ENCODE measurements around the gene LRRFIP2. TPM values are rescaled to one million over a fixed set of nuclear protein-coding genes. Genes with fewer than 3 reads are reported as not detected.

The LRRFIP2 gene
- total RNA-seq, 1 experiment from 2014 or later = 16.8 TPM

DNA sequence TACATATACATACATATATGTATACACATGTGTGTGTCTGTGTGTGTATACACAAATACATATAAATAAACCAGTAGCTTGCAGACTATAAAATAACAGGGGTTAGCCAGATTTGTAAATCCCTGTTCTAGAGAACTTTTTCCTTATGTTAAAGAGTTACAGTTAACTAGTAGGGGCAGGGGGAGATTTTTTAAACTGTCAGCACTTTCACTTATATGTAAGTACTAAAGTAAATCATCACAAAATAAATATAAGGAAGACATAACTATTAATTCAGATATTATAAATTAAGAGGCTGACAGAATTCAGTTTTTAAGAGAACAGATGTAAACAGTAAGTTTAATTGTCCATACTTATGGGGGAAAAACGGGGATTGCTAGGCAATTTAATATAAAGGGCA, 74.0 kb downstream of the LRRFIP2 start:
- Histone ChIP-seq H3K27me3 (ENCODE audit: control insufficient read depth, insufficient read depth, low read length) (no peaks in the 10 kb centered on the region), H3K36me3 (replicated peaks; ENCODE audit: control insufficient read depth, insufficient read depth, low read length) (no peaks in the 10 kb centered on the region)

DNA sequence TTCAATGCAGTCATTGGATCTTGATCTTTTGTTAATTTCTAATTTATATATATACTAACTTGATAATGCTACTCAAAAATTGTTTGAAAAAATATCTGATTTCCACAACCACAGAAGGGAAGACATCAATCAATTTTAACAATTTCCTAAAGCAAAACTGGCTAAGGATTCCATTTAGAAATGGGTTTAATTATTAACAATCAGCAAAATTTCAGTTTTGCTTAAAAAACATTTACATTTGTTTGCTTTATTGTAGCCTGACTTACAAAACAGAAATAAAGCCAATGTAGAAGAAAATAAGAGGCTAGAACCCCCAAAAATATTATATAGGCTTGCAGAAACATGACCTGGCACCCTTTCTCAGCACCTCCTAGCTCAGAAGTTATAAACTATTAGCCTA, 74.9 kb downstream of the LRRFIP2 start:
- H3K4me3 ChIP-seq (ENCODE audit: insufficient read depth, low read depth, low read length) = no peak overlapping the region
- no peak for DNase-seq
- H3K27me3 ChIP-seq (ENCODE audit: control insufficient read depth, insufficient read depth, low read length) = no peaks in the 10 kb centered on the region
- H3K36me3 ChIP-seq (replicated peaks; ENCODE audit: control insufficient read depth, insufficient read depth, low read length) = no peaks in the 10 kb centered on the region

More for the DNA sequence above, 74.0 kb downstream of the LRRFIP2 start:
- DNase-seq = no peak
- no peak overlapping the region for H3K4me3 ChIP-seq (ENCODE audit: insufficient read depth, low read depth, low read length)

DNA sequence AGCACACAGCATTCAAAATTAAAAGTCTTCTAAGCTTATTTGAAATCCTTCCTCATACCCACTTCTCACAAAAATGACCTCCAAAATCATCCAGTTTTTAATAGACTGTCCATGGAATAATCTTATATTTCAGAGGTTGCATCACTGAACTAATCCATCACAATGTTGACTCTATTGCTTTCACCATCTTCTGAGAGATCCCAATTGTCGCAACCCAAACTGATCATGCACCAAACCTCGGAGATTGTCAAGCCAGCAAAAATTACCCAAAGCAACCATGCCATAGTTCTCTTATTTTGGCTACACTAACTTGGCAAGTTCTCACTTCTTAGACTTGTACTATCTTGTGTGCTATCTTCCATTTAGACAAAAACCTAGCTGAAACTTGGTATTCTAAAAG, 75.5 kb downstream of the LRRFIP2 start:
- Histone ChIP-seq H3K36me3 (replicated peaks; ENCODE audit: control insufficient read depth, insufficient read depth, low read length) (no peaks in the 10 kb centered on the region), H3K27me3 (ENCODE audit: control insufficient read depth, insufficient read depth, low read length) (no peaks in the 10 kb centered on the region), H3K4me3 (ENCODE audit: insufficient read depth, low read depth, low read length) (no peak overlapping the region)
- DNase-seq = no peak

DNA sequence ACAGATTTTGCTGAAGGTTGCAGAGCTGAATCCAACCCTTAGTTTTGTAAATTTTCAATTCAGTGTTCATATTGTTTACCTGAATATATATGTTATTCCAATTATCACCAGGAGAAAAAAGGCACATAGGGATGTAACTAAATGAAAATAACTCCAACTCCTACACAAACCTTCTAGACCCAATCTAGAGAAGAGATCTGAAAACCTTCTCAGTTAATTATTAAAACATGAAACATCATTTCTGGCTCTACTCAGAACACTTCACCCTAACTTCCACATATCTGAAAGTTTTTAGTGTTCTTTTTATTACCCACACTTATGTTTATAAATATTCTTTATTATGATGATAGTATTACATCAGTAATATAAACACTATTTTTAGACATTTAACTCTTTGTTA, 76.6 kb downstream of the LRRFIP2 start:
- H3K4me3 ChIP-seq (ENCODE audit: insufficient read depth, low read depth, low read length) = no peak overlapping the region
- H3K27me3 ChIP-seq (ENCODE audit: control insufficient read depth, insufficient read depth, low read length) = no peaks in the 10 kb centered on the region
- H3K36me3 ChIP-seq (replicated peaks; ENCODE audit: control insufficient read depth, insufficient read depth, low read length) = no peaks in the 10 kb centered on the region
- no peak for DNase-seq

DNA sequence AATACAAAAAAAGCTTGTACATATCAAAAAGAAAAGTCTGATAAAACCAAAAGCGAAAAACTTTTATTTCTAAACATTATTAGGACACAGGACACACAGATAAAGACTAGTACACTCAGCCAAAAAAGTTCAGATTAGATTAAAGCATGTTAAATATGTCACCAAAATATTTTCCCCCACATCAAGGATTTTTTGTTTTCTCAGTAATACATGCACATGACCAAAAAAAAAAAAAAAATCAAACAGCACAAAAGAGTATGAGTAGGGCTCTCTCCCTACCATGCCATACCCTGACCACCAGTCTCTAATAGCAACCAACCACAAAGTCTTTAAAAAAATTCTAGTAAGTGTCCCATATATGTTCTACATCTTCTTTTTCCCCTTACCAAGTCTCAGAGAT, 77.4 kb downstream of the LRRFIP2 start:
- H3K36me3 ChIP-seq (replicated peaks; ENCODE audit: control insufficient read depth, insufficient read depth, low read length) = no peaks in the 10 kb centered on the region
- no peak for DNase-seq
- H3K27me3 ChIP-seq (ENCODE audit: control insufficient read depth, insufficient read depth, low read length) = no peaks in the 10 kb centered on the region
- H3K4me3 ChIP-seq (ENCODE audit: insufficient read depth, low read depth, low read length) = no peak overlapping the region

DNA sequence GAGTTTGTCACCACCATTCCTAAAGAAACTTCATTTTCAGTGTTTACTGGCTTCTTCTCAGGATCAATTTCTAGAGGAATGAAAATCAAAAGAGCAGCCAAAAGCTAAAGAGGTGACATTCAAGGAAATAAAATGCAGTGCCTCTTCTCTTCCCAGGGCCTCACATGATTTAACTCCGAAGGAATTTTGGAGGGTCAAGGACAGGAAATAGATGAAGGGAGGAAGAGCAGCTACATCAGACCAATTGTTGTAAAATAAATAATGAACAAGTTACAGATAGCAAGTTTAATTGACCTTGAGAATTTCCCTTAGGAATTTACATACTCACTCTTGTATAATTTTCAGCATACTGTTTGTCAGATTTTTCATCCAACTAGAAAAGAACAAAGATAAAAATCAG, 78.1 kb downstream of the LRRFIP2 start:
- no peak for DNase-seq
- no peak overlapping the region for H3K4me3 ChIP-seq (ENCODE audit: insufficient read depth, low read depth, low read length)
- no peaks in the 10 kb centered on the region for H3K36me3 ChIP-seq (replicated peaks; ENCODE audit: control insufficient read depth, insufficient read depth, low read length)
- H3K27me3 ChIP-seq (ENCODE audit: control insufficient read depth, insufficient read depth, low read length) = no peaks in the 10 kb centered on the region

GRCh38 chr3:37094636-37095035, 79.7 kb downstream of the LRRFIP2 start:
- no peak for DNase-seq
- H3K27me3 ChIP-seq (ENCODE audit: control insufficient read depth, insufficient read depth, low read length) = no peaks in the 10 kb centered on the region

DNA sequence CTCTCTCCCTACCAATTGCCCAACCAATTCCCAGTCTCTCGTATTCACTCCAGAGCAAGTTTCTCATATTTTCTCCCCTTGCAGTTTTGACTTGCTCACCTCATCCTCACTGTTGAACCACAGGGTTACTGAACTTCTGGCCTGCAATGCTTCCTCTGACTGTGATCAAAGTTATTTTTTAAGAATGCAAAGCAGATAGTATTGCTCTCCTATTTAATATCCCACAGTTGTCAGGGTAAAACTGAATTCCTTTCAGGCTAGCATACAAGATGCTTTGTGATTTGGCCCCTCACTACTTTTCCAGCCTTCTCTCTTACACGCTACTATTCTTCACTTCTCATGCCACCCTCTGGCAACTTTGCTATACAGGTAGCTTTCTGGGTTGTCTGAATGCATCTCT, 80.9 kb downstream of the LRRFIP2 start:
- no peaks in the 10 kb centered on the region for H3K27me3 ChIP-seq (ENCODE audit: control insufficient read depth, insufficient read depth, low read length)
- H3K36me3 ChIP-seq (replicated peaks; ENCODE audit: control insufficient read depth, insufficient read depth, low read length) = no peaks in the 10 kb centered on the region
- no peak for DNase-seq
- no peak overlapping the region for H3K4me3 ChIP-seq (ENCODE audit: insufficient read depth, low read depth, low read length)

More at GRCh38 chr3:37094636-37095035, 79.7 kb downstream of the LRRFIP2 start:
- Histone ChIP-seq H3K4me3 (ENCODE audit: insufficient read depth, low read depth, low read length) (no peak overlapping the region), H3K36me3 (replicated peaks; ENCODE audit: control insufficient read depth, insufficient read depth, low read length) (no peaks in the 10 kb centered on the region)

DNA sequence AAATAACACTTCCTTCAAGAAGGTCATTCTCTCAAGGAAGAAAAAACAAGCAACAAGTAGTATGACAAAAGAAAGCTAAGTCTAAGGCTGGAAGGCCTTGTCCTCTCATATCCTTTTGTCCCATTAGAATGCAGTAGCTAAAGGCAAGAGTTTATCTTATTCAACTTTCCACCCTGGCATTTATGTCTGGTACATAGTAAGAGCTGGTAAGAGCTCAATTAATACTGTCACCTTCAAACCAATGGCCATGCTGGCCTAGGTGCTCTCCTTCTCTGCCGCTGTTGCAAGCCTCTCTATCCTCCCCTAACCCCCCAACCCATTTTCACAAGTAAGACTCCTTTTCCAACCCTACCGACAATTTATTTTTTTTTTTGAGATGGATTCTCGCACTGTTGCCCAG, 81.9 kb downstream of the LRRFIP2 start:
- Histone ChIP-seq H3K4me3 (ENCODE audit: insufficient read depth, low read depth, low read length) (no peak overlapping the region), H3K36me3 (replicated peaks; ENCODE audit: control insufficient read depth, insufficient read depth, low read length) (no peaks in the 10 kb centered on the region), H3K27me3 (ENCODE audit: control insufficient read depth, insufficient read depth, low read length) (no peaks in the 10 kb centered on the region)
- no peak for DNase-seq

- Histone ChIP-seq H3K36me3 (replicated peaks; ENCODE audit: control insufficient read depth, insufficient read depth, low read length) (no peaks in the 10 kb centered on the region), H3K4me3 (ENCODE audit: insufficient read depth, low read depth, low read length) (no peak overlapping the region), H3K27me3 (ENCODE audit: control insufficient read depth, insufficient read depth, low read length) (no peaks in the 10 kb centered on the region)
- no peak for DNase-seq
Observed at GRCh38 chr3:37087870-37088269, 86.5 kb downstream of the LRRFIP2 start.

DNA sequence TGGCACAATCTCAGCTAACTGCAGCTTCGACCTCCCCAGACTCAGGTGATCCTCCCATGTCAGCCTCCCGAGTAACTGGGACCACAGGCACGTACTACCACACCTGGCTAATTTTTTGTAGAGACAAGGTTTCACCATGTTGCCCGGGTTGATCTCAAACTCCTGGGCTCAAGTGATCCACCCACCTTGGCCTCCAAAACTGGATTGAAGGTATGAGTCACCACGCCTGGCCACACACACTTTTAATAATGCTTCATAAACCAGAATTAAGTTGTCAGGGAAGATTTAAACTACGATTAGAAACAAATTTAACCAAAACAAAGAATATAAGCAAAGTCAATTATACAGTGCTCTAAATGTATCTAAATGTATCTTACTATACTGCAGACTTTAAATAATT, 87.5 kb downstream of the LRRFIP2 start:
- DNase-seq = no peak
- no peaks in the 10 kb centered on the region for H3K27me3 ChIP-seq (ENCODE audit: control insufficient read depth, insufficient read depth, low read length)
- no peaks in the 10 kb centered on the region for H3K36me3 ChIP-seq (replicated peaks; ENCODE audit: control insufficient read depth, insufficient read depth, low read length)
- H3K4me3 ChIP-seq (ENCODE audit: insufficient read depth, low read depth, low read length) = no peak overlapping the region

GRCh38 chr3:37082317-37082716, 92.1 kb downstream of the LRRFIP2 start:
- no peak for DNase-seq
- Histone ChIP-seq H3K27me3 (ENCODE audit: control insufficient read depth, insufficient read depth, low read length) (no peaks in the 10 kb centered on the region), H3K4me3 (ENCODE audit: insufficient read depth, low read depth, low read length) (no peak overlapping the region), H3K36me3 (replicated peaks; ENCODE audit: control insufficient read depth, insufficient read depth, low read length) (no peaks in the 10 kb centered on the region; the same call in 1 of the 2 replicates)

GRCh38 chr3:37075955-37076354, 98.4 kb downstream of the LRRFIP2 start:
- Histone ChIP-seq H3K4me3 (ENCODE audit: insufficient read depth, low read depth, low read length) (no peak overlapping the region), H3K27me3 (ENCODE audit: control insufficient read depth, insufficient read depth, low read length) (no peaks in the 10 kb centered on the region), H3K36me3 (replicated peaks; ENCODE audit: control insufficient read depth, insufficient read depth, low read length) (no peaks in the 10 kb centered on the region; the same call in 1 of the 2 replicates)
- no peak for DNase-seq

DNA sequence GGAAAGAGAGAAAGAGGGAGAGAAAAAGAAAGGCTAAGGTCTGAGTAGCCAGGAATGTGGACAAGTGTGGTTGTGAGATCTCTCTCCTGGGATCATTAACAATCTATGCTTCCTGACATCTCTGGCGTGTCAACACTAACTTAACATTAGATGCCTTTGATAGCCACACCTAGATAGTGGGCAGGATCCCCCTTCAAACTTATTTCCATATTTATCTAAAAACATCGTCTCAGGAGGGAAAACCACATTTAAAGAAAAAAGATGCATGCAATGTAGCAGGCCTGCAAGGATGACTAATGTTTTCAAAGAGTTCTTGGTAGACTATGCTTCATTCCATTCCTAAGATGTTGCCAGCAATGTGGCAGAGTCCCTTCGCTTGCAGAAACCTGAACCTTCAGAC, 100.2 kb downstream of the LRRFIP2 start:
- DNase-seq = no peak
- H3K27me3 ChIP-seq (ENCODE audit: control insufficient read depth, insufficient read depth, low read length) = no peaks in the 10 kb centered on the region
- H3K36me3 ChIP-seq (replicated peaks; ENCODE audit: control insufficient read depth, insufficient read depth, low read length) = no peaks in the 10 kb centered on the region
- H3K4me3 ChIP-seq (ENCODE audit: insufficient read depth, low read depth, low read length) = no peak overlapping the region

GRCh38 chr3:37072892-37073291, 101.5 kb downstream of the LRRFIP2 start:
- no peak for DNase-seq
- no peaks in the 10 kb centered on the region for H3K36me3 ChIP-seq (replicated peaks; ENCODE audit: control insufficient read depth, insufficient read depth, low read length)
- H3K4me3 ChIP-seq (ENCODE audit: insufficient read depth, low read depth, low read length) = no peak overlapping the region
- H3K27me3 ChIP-seq (ENCODE audit: control insufficient read depth, insufficient read depth, low read length) = no peaks in the 10 kb centered on the region

DNA sequence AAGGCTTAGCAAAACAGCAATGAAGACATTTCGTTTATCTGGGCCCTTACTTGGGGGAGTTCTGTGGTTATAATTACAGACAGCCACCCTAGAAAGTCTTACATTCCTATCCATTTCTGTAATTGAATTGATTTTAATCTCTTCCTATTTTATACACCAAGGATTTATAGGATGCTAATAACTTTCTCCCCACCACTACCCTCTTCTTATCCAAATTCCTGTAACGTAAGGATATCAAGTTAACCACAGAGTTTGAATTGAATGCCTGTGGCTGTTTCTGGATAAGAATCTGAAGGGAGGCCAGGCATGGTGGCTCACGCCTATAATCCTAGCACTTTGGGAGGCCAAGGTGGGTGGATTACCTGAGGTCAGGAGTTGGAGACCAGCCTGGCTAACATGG, 102.5 kb downstream of the LRRFIP2 start:
- Histone ChIP-seq H3K27me3 (ENCODE audit: control insufficient read depth, insufficient read depth, low read length) (no peaks in the 10 kb centered on the region), H3K36me3 (replicated peaks; ENCODE audit: control insufficient read depth, insufficient read depth, low read length) (no peaks in the 10 kb centered on the region), H3K4me3 (ENCODE audit: insufficient read depth, low read depth, low read length) (no peak overlapping the region)
- no peak for DNase-seq
